ENCODE data around the gene CAPN5. TPM values are rescaled to one million over a fixed set of nuclear protein-coding genes. Genes with fewer than 3 reads are reported as not detected.

CAPN5 gene
- total and polyA plus RNA-seq, 10 donors, result 0.80 to 9.2 (median 4.6) TPM

- no peaks in the 10 kb centered on the region for H3K36me3 ChIP-seq
- peaks cover 0 to 64% (median 35%) of the 10 kb centered on the region in 6 donors for H3K4me1 ChIP-seq
- H3K9me3 ChIP-seq, result no peaks in the 10 kb centered on the region
- no peak for DNase-seq
- peak overlapping the region in 3 of 8 donors; percentile 4 to 57 (median 12) for H3K27ac ChIP-seq
- intact Hi-C loops (cut with DNase I; ENCODE audit: low total_unique reads), result no loop called here
- WGBS, 5 donors, result 66 to 85% (median 81%) methylated on average over 7 to 20 of the region's 20 CpGs
- TF ChIP-seq POLR2AphosphoS5 (IDR thresholded peaks at IDR 0.05), result no peak
- TF ChIP-seq POLR2A (IDR thresholded peaks at IDR 0.05), result no peak
- TF ChIP-seq CTCF (IDR thresholded peaks at IDR 0.05 in 8 of 11, conservative IDR thresholded peaks at IDR 0.05 in 3 of 11), result no peak
- H3K4me3 ChIP-seq, result peak overlapping the region in 4 of 8 donors; percentile 11 to 60 (median 38)
- no peaks in the 10 kb centered on the region for H3K27me3 ChIP-seq (replicated peaks in 1 of 7)
Measured at GRCh38 chr11:77171885-77172665, 105.3 kb downstream of the CAPN5 start.

GRCh38 chr11:77172666-77172982 is 105.9 kb downstream of the CAPN5 start:
- peaks cover 0 to 58% (median 34%) of the 10 kb centered on the region in 6 donors for H3K4me1 ChIP-seq
- no peaks in the 10 kb centered on the region for H3K9me3 ChIP-seq
- peaks cover 0 to 1% (median 0%) of the 10 kb centered on the region in 6 donors for H3K36me3 ChIP-seq
- DNase-seq, result peak; percentile 86
- H3K27ac ChIP-seq, result peak overlapping the region in 4 of 8 donors; percentile 30 to 57 (median 47)
- peak overlapping the region in 5 of 8 donors; percentile 4 to 60 (median 32) for H3K4me3 ChIP-seq
- H3K27me3 ChIP-seq (replicated peaks in 1 of 7), result no peaks in the 10 kb centered on the region
- intact Hi-C loops (cut with DNase I; ENCODE audit: low total_unique reads), result no loop called here
- WGBS, 5 donors, result 63 to 79% (median 65%) methylated on average over 15 to 16 of the region's 16 CpGs
- TF ChIP-seq CTCF (IDR thresholded peaks at IDR 0.05 in 8 of 11, conservative IDR thresholded peaks at IDR 0.05 in 3 of 11) (no peak), POLR2AphosphoS5 (IDR thresholded peaks at IDR 0.05) (peak; percentile 29 to 76 (median 70))

- no peaks in the 10 kb centered on the region for H3K27me3 ChIP-seq (replicated peaks in 1 of 7)
- H3K4me1 ChIP-seq, result peaks cover 0 to 54% (median 33%) of the 10 kb centered on the region in 6 donors
- DNase-seq, result no peak
- WGBS, 5 donors, result 34 to 66% (median 48%) methylated on average over 10 of the region's 10 CpGs
- H3K4me3 ChIP-seq, result peak overlapping the region in 3 of 8 donors; percentile 32 to 60 (median 45)
- peak overlapping the region in 4 of 8 donors; percentile 30 to 57 (median 47) for H3K27ac ChIP-seq
- H3K9me3 ChIP-seq, result no peaks in the 10 kb centered on the region
- intact Hi-C loops (cut with DNase I; ENCODE audit: low total_unique reads), result no loop called here
- H3K36me3 ChIP-seq, result peaks cover 0 to 9% (median 0%) of the 10 kb centered on the region in 6 donors
- no peak for TF ChIP-seq POLR2A (IDR thresholded peaks at IDR 0.05)
- peak in 1 of 3 donors; percentile 60 for TF ChIP-seq POLR2AphosphoS5 (IDR thresholded peaks at IDR 0.05)
Measured at GRCh38 chr11:77173494-77173893, 106.7 kb downstream of the CAPN5 start.

GRCh38 chr11:77174559-77174958 is 107.8 kb downstream of the CAPN5 start:
- peak overlapping the region in 3 of 8 donors; percentile 57 to 82 (median 57) for H3K27ac ChIP-seq
- 73 to 88% (median 83%) methylated on average over 16 of the region's 16 CpGs for WGBS, 5 donors

More at GRCh38 chr11:77174559-77174958, 107.8 kb downstream of the CAPN5 start:
- intact Hi-C loops (cut with DNase I; ENCODE audit: low total_unique reads), result no loop called here
- peaks cover 0 to 54% (median 33%) of the 10 kb centered on the region in 6 donors for H3K4me1 ChIP-seq
- peaks cover 0 to 16% (median 0%) of the 10 kb centered on the region in 6 donors for H3K36me3 ChIP-seq
- H3K9me3 ChIP-seq, result no peaks in the 10 kb centered on the region
- H3K27me3 ChIP-seq (replicated peaks in 1 of 7), result no peaks in the 10 kb centered on the region
- peak overlapping the region in 2 of 8 donors; percentile 45 to 60 for H3K4me3 ChIP-seq
- TF ChIP-seq POLR2AphosphoS5 (IDR thresholded peaks at IDR 0.05) (peak in 2 of 3 donors; percentile 25 to 64), CTCF (IDR thresholded peaks at IDR 0.05 in 8 of 11, conservative IDR thresholded peaks at IDR 0.05 in 3 of 11) (no peak)
- DNase-seq, result no peak
